Measurements from ENCODE around the gene STIM1.

STIM1 gene

DNA sequence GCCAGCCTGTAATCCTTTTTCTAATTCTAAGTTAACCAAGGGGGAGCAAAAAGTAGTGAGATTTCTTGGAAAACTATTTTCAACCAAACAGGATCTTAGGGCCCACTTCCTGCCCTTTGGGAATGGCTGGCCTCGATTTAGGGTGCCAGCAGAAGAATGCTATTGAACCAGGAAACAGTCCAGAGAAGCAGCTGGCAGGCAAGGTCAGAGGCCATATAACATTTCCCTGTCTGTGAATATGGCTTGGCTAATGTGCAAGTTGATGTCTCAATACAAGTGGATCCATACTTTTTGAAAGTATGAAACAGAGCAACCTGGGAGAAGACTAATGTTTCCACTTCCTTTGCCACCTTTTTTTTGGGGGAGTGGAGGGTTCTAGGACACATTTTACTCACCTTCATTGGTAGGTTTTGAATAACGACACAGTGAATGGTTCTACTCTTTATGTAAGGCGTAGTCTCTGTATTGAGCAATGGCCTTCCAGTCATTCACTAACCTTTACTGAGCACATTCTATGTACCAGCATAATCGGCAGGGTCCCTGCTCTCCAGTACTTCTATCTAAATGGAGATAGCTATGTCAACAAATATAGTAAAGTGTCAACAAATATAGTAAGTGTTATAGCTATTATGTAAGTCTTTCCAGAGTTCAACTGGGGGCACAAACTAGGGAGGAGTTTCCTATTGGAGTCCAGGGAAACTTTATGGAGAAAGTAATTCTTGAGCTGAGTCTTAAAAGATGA, 204.9 kb downstream of the STIM1 start:
- in situ Hi-C loops (cut with MboI; ENCODE audit: low sequenced_read_pairs): no loop called here

DNA sequence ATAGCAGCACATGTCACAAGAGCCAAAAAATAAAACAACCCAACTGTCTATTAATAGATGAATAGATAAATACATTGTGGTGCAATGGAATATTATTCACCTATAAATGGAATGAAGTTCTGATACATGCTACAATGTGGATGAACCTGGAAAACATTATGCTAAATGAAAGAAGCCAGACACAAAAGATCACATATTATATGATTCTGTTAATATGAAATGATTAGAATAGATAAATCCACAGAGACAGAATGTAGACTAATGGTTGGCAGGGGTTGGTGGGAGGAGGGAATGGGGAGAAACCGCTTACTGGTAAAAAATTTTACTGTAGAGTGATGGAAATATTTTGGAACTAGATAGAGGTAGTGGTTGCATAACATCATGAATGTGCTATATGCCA, 206.2 kb downstream of the STIM1 start:
- in situ Hi-C loops (cut with MboI; ENCODE audit: low sequenced_read_pairs): no loop called here

DNA sequence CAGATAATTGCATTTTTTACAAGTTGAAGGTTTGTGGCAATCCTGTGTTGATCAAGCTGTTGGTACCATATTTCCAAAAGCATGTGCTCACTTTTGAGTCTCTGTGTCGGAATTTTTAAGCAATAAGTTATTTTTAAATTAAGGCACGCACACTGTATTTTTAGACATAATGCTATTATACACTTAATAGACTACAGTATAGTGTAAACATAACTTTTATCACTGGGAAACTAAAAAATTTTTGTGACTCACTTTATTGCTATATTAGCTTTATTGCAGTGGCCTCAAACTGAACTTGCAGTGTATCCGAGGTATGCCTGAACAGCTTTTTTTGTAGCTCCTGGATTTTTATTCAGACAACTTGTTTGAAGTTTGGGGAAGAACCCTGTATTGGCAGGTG, 207.9 kb downstream of the STIM1 start:
- in situ Hi-C loops (cut with MboI; ENCODE audit: low sequenced_read_pairs): no loop called here

DNA sequence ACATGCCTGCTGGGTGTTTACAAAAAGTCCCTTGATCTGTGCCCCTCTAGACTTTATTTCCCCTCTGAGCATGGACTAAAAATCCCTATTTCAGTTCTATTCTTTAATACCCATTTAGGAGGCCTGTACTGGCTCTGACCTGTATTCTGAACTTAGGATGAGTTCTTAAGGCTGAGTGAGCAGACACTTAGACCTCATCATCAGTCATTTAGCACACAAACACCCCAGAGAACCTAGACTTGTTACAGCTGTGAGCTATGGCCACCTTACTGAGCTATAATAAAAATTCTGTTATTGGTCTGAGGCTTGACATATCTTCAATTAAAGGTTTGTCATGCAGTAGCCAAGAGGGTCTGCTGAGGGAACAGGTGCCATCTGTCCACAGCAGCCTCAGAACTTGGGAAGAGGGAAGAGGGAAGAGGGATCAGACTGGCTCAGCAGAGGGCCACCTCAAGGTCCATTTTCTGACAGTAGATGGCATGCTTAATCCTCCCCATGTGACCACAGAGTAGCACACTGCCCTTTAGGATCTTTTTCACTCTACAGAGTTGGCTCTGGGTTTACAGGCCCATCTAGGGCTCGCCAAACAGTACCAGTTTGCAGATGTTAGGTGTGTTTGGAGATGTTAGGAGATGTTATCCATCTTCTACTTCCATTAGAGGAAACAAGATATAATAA, 209.0 kb downstream of the STIM1 start:
- in situ Hi-C loops (cut with MboI; ENCODE audit: low sequenced_read_pairs): no loop called here

DNA sequence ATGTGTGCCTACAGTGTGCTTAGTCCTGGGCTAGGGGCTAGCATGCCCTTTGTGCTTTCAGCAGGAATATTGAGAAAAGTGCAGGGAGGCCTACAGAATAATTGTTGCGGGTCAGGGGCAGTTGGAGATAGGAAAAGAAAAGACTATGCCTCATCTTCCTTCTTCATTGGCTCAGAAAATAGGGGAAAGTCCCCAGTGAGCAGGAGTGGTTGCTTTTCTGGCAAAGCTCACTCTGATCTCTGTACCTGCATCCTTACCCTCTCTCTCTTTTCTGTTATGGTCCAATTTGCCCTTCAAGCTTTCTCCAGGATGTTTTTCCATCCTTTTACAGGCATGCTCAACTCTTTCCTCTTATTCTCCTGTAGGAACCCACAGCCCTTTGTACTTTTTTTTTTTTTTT, 209.6 kb downstream of the STIM1 start:
- in situ Hi-C loops (cut with MboI; ENCODE audit: low sequenced_read_pairs): no loop called here

DNA sequence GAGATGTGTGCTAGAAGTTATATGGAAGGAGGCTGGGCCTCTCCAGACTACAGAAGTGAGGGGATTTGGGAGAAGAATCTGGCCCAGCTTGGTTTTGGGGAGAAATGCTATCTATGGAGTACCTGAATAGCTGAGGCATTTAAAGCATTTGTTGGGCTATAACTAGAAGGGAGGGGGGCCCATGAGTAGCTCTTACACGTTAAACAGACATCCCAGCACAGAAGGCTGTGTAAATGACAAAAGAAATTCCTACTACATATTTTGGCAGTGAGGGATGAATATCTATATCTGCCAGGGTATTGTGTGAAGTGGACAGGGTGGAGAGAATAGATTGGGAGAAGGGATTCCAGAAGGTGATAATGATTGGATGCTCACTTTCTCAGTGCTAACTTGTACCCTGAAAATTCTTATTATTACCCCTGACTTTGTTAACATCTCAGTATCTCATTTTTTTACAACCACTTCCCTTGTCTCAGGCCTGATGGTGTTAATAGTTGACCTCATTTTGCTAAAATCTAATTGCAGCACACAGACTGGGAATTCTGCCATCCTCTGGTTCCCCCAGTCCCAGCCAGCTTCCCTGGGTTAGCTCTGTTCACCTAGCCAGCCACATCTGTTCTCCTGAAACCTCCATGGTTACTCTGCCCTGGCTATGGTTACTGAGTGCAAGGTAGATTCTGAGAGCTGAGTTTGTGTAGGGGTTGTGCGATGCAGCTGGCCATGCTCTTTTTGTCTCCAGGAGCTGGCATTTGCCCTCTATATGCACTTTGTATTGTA, 210.3 kb downstream of the STIM1 start:
- in situ Hi-C loops (cut with MboI; ENCODE audit: low sequenced_read_pairs): no loop called here

DNA sequence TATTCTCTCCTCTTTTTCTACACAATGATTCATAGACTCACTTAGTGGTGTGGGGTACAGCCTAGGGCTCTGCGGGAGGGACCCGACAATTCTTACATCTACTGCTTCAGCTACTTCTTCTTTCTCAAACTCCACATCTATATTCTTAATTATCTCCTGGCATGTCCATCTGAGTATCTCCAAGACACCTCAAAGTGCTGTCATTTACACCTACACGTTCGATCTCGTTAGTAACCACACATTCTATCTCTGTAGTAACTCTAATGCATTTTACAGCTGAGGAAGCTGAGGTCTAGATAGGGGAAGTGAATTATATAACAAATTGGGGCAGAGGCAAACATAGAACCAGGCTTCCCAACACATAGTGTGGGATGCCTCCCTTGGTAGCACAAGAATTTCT, 211.4 kb downstream of the STIM1 start:
- in situ Hi-C loops (cut with MboI; ENCODE audit: low sequenced_read_pairs): no loop called here

DNA sequence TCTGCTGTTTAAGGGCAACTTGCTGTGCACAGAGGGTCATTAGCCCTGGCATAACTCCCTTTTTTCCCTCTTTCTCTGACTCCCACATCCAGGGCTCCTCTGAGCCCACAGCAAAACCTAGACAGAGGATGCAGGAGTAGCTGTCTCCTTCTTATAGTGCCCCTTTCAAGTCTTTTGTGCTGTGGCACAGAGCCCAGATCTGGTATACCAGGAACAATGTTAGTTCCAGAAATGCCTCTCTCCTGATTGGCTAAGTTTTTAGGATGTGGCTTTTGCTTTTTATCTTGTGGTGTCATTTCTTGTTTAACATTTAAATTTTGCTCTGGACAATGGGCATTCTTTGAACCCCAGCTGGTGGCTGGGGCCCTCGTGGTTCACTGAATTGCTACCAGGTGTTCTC, 213.5 kb downstream of the STIM1 start:
- in situ Hi-C loops (cut with MboI; ENCODE audit: low sequenced_read_pairs): no loop called here

DNA sequence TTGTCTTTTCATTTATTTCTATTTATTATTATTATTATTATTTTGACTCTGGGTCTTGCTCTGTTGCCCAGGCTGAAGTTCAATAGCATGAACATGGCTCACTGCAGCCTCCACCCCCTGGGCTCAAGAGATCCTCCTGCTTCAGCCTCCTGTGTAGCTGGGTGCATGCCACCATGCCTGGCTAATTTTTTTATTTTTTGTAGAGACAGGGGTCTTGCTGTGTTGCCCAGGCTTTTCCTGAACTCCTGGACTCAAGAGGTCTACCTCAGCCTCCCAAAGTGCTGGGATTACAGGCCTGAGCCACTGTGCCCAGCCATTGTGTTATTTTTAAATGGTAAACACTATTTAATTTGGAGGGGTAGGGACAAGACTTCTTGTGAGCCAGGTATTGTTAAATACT, 215.9 kb downstream of the STIM1 start:
- in situ Hi-C loops (cut with MboI; ENCODE audit: low sequenced_read_pairs): no loop called here

DNA sequence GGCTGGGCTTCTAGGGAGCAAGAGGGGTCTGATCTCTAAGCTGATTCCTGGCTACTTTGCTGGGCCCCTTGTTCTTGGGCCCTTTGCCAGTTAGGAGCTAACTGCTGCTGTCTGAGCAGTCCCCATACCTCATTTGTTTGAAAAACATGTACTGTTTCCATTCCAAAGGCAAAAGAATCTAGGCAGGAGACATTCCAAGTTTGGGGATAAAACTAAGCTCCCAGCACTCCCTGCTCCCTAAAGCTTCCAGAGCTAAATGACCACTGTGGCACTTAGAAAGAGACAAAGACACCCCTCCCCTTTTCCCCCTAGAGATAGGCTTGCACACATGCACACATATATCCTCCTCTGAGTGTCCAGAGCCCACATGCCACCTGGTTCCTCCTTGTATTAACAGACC, 216.4 kb downstream of the STIM1 start:
- in situ Hi-C loops (cut with MboI; ENCODE audit: low sequenced_read_pairs): no loop called here

DNA sequence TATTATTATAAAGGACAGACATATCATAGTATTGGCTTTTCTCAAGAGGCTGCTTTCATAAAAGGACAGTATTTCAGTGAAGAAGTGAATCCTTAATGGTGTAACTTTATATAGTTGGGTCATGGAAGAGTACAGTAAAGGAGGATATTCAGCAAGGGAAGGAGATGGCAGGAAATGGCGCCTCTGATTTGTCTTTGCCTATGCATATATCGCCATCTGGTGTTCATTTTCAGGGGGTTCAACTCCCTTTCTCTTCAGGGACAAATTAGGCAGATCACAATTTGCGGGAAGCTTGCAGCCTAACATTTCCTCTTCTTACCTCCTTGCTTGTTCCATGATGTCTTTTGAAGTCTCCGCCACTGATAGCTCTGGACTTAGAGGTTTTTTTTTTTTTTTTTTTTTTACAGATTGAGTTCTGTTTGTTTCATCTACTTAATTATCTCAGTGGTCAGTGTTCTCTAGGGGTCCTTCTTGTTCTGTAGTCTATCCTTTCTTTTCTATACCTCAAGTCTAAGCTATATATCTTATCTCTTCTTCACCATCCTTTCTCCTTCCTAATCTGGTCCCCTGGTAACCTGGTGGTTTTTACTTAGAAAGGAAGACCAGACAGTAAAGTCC, 217.3 kb downstream of the STIM1 start:
- in situ Hi-C loops (cut with MboI; ENCODE audit: low sequenced_read_pairs): no loop called here

DNA sequence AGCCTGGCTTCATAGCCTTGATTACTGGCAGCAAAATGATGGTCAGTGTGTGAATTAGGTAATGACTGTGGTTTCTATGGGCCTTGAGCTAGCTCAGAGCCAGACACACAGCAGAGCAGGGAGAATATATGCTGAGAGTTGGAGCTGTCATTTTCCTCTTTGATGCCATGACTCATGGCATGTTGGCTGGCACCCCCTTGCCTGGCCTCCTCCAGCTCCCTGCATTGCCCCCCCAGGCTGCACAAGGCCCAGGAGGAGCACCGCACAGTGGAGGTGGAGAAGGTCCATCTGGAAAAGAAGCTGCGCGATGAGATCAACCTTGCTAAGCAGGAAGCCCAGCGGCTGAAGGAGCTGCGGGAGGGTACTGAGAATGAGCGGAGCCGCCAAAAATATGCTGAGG, 218.8 kb downstream of the STIM1 start:
- in situ Hi-C loops (cut with MboI; ENCODE audit: low sequenced_read_pairs): no loop called here

DNA sequence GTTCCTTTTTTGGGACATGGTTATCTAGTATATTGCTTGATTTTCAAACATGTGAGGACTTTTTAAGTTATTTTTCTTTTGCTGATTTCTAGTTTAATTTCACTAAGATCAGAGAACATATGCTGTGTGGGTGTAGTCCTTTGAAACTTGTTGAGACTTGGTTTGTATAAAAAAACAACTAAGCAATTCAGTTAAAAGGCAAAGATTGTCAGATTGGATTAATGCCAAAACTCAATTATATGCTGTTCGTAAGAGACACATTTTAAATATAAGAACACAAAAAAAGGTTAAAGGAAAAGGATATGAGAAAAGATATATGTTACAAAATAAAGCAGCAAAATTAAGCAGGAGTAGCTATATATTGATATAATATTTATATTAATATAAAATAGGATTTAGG, 221.3 kb downstream of the STIM1 start:
- in situ Hi-C loops (cut with MboI; ENCODE audit: low sequenced_read_pairs): no loop called here

DNA sequence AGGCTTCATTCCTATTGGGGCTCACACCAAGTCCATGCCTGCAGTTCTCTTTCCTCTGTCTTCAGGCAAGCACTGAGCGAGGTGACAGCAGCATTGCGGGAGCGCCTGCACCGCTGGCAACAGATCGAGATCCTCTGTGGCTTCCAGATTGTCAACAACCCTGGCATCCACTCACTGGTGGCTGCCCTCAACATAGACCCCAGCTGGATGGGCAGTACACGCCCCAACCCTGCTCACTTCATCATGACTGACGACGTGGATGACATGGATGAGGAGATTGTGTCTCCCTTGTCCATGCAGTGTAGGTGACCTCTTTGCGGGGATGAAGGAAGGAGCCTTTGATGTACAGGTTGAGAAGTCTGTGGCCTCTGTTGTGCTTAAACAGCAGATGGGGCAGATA, 227.7 kb downstream of the STIM1 start:
- in situ Hi-C loops (cut with MboI; ENCODE audit: low sequenced_read_pairs): no loop called here

DNA sequence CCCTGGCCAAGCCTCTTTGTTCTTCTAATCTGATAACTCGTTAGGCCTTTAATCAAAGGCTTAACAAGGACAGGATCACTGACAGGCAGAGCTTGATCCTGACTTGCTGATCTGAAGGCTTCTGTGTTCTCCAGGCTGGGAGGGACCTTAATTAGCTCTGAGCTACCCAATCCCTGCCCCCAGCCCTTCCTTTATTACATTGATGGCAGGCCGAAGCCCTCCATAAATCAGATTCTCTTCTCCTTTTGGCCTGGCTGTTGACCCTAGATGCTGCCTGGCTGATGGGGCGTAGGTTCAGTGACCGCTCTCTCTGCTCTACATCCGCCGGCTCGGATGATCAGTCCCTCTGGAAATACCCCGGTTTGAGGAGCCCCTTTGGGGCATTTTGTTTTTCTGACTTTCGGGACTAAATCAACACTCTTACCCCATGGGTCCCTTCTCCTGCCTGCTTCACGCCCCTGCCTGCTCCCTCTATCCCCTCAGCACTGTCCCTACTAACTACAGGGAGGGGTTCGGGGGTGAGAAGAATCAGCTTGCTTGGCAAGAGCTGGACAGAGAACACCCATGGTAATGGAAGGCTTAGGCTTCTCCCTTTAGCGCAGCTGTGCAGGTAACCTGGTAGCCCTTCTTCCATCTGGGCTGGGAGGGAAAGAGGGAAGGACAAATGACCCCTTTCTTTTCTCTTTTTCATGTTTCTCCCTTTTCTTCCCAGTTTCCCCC, 229.1 kb downstream of the STIM1 start:
- in situ Hi-C loops (cut with MboI; ENCODE audit: low sequenced_read_pairs): no loop called here

DNA sequence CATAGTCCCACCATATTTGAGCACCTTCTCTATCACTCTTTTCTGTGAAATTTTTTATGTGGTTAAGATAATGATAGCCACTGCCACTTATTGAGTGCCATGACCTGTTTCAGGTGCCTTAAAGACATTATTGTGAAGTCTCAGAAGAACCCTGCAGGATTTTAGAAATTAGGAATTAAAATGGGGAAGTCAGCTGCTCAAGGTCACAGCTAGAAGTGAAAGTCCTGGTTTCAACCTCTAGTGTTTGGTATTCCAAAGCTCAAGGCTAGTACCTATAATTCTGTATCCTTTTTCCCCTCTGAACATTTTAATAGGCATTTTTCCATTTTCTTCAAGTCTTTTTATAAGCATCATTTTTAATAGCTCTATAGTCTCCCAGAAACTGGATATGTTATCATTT, 230.1 kb downstream of the STIM1 start:
- in situ Hi-C loops (cut with MboI; ENCODE audit: low sequenced_read_pairs): no loop called here

DNA sequence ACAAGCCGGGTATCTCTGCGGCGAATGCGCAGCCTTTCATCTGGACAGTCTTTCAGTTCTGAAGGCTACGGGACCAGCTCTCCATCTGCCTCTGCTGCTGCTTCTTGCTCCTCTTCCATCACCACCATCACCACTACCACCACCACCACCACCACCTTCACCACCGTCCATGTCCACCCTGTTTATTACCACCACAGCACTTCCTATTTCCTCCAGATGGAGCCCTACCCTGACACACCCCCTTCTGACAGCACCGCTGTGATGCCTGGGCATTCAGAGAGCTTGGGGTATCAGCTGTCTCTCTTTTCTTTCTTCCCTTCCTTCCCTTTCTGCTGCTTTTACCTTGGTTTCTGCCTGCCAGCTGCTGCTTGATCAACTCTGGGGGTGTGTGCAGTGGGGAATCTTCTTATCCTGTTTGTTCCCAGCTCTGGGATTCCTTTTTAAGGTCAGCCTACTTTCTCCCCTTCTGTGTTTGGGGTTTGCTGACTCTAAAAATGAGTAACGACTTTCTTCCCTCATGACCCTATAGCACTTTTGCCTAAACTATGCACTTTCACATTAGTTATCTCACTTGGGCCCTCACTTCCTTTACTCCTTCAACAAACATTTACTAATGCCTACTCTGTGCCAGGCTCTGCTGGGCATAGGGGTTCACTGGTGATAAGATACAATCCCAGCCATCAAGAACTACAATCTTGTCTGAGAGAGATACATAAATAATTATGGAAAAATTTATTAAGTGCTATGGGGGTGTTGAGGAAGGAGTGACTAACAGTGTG, 231.3 kb downstream of the STIM1 start:
- in situ Hi-C loops (cut with MboI; ENCODE audit: low sequenced_read_pairs): no loop called here

DNA sequence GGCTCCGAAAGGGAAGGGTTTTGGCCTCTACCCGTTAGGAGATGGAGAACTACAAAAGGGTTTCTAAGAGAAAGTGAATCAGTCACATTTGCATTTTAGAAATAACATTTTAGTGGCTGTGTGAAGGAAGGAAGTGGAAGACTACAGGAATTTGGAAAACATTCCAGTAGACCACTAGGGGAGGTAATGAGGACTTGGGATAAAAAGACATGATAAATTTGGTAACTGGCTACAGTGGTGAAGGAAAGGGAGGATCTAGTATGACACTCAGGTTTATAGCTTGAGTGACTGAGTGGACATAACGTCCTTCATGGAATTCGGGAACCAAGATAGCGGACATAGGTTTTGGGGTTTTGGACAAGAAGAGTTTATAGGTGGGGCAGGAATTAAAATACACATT, 232.1 kb downstream of the STIM1 start:
- in situ Hi-C loops (cut with MboI; ENCODE audit: low sequenced_read_pairs): no loop called here

DNA sequence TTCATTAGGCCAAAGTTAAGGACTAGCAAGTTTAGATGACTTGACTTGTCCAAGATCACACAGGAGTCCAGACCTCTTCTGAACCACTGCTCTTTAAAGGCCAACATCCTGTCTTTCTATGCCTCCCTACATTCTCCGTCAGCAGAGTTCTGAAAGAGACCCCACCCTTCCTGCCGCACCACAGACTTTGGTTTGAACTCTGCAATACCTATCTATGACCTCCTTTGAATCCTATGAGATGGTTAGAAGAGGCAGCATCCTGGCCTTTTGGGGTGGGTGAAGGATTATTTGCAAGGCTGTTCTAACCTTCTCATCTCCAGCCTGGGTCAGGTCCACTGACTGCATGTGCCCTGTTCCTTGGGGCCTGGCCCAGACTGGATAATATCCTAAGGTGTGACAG, 234.8 kb downstream of the STIM1 start:
- in situ Hi-C loops (cut with MboI; ENCODE audit: low sequenced_read_pairs): no loop called here

DNA sequence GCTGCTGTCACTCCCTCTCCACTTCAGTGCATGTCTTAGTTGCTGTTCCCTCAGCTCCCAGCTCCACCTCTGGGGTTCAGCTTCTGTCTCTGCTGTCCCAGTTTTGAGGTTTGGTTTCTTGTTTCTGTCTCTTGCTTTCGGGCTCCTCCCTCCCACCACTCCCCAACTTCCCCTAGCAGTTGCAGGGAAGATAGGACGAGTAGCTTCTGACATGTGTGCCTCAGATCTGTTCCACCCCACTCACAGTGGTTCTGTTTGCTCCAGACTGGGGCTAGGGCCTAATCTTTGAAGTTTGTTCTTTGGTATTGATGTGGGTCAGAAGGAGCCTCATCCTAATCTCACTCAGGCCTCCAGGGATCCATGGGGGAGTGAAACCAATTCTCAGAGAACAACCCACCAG, 236.6 kb downstream of the STIM1 start:
- in situ Hi-C loops (cut with MboI; ENCODE audit: low sequenced_read_pairs): no loop called here
